Measurements from ENCODE around the gene SYK.

Gene SYK

DNA sequence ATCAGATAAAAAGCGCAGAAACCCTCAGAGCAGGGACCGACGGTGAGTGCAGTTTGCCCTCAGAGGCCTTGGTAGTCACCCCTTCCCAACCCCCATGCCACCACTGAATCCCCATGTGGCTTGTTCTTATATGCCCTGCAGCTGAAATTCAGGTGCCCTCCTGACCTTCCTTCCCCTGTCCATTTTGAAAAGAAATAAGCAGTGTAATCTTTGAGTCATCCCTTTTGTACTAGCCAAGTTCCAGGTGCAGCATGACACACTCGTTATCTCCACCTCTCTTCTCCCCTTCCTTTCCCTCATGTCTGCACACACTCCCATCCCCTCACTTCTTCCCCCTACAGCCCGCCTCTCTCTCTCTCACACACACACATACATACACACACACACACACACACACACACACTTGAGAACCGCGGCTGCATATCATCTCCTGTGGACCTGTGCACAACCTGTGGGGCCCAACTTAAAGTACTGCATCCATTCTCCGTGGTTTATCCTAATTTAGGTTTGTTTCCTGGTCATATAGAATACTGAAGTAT, 53.1 kb downstream of the SYK start:
- DNase-seq: no peak

DNA sequence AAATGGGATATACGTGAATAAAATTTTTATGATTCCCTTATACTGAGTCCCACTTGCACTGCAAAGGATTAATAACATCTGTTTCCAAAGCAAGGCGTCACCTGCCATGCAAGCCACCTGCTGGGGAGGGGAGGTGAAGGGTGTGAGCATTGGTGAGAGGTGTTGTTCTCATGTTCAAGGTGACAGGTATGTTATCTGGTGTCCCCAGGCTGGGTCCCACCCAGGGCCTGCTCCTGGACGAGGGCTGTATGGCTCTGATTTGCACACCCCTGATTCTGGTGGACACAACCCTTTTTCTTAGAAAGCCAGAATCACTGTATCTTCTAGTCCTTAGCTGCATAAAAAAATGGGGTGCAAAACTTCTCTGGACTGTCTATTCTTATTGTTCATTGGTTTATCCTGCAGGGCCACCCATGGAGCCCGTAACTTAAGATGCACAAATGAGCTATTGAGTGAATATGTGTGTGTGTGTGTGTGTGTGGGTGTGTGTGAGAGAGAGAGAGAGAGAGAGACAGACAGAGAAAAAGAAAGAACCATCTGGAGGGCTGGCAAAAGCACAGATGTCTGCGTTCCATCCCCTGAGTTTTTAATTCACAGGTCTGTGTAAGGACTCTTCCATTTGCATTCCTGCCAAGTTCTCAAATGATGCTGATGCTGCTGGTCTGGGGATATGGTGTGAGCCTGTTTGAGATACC, 53.7 kb downstream of the SYK start:
- peak; percentile 80 for DNase-seq

DNA sequence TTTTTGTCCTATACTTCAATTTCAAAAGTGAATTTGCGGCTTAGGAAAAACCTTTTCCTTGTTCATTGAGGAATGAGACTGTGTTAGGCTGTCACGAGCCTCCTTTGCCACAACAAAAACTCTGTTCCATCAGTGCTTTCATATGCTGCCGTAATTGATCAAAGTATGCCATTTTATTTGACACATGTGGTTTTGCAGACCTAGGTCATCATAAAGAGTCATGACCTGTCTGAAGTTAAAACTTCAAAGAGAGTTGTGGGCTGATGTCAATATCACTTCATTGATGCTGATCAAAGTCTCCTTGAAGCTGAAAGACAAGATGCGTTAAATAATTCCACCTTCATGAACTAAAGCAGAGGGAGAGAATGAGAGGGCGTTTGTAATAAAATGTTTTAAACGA, 55.5 kb downstream of the SYK start:
- no peak for DNase-seq

DNA sequence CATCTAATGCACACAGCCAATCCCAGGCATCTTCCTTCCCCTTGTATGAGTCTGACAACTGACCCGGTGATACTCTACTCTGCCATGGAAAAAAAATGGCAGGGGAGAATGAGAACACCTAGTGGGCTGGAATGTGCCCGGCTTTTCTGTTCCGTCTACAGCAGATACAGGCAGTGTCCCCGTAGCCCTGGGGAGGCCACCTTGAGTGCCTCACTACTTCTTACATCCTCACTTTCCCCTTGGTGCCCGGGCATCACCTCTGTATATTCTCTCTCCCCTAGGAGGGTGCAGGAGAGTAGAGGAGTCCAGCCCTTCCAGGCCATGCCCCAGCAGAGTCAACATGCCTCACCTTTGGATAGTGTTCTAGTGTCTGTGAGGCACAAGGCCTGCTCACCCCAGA, 56.2 kb downstream of the SYK start:
- no peak for DNase-seq

DNA sequence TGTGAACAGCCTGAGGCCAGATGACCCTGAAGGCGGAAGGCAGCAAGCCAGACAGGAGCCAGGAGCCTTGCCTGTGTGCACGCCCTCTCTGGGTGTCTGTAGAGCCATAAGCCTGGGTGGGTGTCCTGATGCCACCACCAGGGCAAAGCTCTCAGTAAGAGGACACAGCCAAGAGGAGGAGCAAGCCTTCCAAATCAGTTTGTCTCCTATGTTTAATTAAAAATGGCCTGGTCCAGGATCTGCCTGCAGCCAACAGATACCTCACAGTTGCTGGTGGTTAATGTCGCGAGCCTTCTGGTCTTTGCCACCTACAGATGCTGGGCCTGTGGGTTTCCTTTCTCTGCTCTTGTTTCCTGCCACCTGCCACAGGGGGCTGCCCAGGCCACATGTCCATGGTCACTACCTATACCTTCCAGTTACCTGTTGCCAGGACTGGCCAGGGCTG, 56.9 kb downstream of the SYK start:
- no peak for DNase-seq

DNA sequence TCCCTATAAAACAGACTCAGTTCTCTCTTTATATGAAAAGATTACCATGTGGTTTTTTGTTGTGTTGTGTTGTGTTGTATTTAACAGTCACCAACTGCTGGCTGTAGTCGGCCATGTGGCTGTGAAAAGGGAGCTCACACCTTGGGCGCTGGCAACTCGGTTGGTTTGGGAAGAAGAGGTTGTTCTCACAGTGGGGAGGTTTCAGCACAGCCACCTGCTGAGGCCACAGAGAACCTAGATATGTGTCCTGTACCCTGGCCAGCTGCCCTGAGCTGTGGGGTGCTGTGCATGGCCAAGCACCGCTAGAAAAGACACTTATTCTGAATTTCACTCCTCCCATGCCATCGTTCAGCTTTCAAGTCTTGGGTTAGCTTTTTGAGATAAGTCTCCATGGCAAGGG, 58.8 kb downstream of the SYK start:
- no peak for DNase-seq

DNA sequence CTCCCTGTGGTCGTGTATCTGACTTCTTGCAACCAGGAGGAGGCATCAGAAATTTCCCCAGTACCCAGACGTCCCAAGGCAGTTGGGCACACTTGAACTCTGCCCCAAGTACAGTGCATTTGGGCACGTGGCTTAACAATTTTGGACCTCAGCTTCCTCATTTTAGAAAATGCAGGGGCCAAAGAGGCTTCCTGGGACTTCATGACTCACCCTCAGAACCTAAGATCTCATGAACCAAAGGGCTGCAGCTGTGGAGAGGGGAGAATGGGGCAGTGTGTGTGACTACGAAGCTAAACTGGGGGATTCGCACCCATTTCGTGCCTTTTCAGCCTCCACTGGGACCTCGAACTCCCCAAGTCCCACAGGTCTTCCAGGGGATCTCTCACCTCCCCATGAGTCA, 59.2 kb downstream of the SYK start:
- no peak for DNase-seq

DNA sequence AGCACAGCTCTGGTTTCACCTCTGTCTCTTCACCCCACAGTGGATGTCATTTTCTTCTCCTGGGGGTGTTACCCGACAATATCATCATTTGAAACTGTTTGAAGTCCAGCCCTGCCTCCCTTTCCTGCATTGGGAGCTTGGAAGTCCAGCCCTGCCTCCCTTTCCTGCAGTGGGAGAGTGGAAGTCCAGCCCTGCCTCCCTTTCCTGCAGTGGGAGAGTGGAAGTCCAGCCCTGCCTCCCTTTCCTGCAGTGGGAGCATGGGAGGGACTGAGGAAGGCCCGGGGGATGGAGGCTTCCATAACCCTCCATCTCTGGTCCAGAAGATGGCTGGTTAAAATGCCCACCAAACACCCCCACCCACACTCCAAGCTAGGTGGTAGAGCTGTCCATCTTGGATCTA, 59.8 kb downstream of the SYK start:
- no peak for DNase-seq

DNA sequence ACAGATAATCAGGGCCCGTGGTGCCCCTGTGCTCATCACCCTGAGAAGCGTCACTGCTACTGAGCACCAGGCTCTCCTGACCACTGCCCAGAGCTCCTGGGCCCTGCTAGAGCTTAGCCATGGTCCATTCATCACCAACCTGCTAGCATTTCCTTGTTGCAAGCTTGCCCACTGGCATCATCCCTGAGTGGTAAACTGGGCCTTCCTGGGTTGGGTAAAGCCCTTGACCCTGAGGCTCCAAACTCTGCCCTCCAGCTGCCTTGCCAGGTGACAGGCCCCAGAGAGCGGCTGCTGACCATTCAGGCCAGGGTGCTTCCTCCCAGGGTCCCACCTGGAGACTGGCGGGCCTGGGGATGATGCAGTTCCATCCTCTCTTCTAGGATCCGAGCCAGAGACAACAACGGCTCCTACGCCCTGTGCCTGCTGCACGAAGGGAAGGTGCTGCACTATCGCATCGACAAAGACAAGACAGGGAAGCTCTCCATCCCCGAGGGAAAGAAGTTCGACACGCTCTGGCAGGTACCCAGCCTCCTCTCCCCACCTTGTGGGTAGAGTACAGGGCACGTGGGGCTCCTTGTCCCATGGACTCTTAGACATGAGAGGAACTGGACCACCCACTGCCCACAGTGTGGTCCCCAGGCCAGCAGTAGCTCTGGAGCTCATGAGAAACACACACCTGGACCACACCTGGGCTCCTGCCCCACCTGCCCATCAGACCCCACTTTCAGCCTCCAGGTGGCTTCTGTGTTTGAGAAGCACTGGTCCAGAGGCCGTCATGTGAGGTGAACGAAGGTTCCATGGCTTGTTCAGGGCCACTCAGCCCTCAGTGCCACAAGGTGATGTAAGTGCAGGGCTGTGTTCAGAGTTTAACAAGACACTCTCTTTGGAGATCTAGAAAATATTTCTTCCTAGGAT, 60.5 kb downstream of the SYK start:
- no peak for DNase-seq

DNA sequence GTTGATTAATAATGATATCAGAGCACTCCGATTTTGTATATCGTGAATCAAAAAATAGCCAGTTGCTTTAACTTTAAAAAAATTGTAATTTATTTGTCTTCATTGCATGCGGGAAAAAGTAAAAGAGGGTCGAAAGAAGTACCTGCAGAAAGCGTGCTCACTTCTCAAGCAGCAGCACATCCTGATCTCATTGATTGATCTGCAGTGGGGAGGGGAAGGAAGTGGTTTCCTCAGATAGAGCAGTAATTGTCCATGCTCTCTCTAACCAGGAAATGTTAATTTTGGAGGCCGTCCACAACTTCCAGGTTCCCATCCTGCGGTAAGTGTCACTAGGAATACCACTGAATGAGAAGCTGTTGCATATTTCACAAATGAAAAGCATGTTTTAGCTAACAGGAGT, 63.2 kb downstream of the SYK start:
- no peak for DNase-seq

DNA sequence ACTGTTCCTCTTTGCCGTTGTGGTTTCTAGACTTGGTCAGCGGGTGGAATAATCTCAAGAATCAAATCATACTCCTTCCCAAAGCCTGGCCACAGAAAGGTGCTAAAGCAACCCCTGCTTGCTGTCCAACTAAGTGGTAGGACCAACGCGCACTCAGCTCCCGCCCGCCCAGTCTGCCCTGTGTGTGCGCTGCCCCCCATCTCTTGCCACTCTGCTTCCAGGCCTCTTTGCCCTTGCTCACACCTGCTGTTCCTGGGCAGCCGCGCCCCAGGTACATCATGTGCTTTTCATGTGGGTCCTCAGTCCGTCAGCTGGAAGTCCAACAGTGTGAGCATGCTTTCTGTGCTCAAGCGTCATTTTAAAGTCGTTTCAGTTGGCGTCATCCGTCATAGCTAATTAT, 65.5 kb downstream of the SYK start:
- no peak for DNase-seq

DNA sequence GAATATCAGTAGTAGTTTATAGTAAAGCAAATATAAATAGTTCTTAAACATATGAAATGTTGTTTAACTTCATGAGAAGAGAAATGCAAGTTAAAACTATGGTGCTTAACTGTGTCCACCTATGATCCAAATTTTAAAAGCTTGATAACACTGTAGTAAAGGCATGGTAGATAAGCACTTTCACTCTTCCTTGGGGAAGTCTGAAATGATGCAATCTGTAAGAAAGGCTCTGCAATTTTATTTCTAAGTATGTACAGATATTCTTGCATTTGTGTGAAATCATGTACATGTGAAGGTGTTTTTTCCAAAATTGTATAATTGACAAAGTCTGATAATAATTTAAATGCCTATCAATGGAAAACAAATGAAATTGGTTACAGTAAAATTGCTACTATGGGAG, 66.9 kb downstream of the SYK start:
- DNase-seq: no peak

DNA sequence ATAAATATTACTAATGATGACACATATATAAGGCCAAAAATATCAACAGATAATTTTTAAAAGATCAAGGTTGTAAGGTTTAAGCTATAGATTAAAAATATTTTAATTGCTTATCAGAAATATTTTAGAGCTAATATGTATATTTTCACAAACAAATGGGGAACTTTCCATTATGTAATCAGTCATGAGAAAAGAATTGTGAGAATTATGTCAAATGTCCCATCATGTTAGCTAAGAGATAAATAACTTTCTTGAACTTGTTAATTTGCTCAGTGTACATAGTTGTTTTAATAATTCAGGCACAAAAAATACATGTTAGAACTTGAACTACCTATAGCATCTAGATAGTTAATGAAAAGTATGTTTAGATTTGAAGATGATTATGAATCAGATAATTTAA, 67.7 kb downstream of the SYK start:
- DNase-seq: no peak

DNA sequence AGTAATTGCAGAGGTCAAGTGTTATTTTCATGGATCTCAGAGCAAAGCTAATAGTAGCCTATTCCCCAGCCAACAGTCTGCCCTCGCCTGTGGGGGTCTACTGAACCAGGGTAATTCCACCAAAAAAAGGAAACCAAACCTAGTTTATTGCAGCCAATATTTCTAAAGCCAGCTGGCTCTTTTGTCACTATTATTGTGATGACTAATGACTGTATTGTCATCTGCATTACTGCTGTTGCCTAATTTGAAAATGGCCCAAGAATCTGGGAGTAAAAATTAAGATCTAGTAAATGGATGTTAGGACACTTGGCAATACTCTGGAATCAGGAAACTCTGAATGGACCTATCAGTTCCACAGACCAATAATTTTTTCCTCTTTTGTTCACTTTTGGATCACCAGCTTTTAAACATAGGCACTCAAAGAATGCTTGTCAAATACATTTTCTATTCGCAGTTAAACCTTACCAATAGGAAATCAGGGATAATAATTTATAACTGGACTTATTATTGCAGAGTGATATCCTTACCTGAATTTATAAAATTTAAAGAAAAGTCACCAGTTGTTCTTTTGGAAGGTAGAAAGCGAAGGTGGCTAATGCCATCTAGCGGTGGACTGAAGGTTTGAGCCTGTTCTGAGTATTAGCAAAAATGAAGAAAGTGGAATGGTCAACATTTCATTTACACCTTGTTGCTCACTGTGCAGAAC, 69.2 kb downstream of the SYK start:
- DNase-seq: peak; percentile 28

DNA sequence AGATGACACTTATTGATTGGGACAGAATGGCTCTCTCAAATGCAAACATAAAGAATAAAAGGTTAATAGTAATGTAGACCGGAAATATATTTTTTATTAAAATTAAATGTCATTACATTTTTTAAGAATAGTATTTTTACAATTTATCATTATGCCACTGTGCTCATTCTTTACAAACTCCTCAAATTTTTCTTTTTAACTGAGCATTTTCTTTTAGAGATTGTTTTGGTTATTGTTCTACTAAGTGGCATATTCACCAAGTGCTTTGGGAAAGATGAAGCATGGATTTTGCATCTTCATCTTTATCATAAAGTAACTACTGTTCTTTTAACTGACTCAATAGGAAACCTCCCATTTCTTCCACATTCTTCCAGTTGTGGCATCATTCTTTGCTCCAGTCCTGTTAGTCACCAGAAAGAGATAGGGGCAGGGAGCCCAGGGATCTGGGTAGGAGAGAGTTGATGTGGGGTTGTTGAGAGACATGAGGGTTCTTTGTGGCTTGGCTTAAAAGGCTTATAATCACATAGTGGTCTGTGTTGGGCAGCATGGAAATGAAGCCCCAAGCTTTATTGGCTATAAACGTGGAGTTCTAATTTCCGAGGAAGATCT, 69.8 kb downstream of the SYK start:
- no peak for DNase-seq

DNA sequence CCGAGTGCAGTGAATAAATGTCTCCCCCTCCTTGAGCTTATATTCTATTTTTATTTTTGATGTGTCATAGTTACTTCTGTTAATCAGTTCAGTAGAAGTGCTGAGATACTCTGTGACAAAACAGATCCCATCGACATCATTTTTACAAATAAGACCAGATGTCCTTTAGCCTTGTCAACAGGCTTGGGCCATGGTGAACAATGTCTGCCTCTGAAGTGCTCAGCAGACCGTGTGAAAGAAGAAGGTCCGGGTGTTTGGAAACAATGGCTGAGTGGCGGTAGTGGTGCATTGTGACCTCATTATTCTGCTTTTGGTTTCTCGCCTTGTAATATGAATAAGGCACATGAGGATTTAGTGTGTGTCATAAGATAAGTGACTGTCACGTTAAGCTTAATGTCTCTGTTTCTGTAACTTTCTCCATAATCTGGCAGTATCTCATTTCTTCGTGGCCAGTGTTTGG, 71.2 kb downstream of the SYK start:
- no peak for DNase-seq

DNA sequence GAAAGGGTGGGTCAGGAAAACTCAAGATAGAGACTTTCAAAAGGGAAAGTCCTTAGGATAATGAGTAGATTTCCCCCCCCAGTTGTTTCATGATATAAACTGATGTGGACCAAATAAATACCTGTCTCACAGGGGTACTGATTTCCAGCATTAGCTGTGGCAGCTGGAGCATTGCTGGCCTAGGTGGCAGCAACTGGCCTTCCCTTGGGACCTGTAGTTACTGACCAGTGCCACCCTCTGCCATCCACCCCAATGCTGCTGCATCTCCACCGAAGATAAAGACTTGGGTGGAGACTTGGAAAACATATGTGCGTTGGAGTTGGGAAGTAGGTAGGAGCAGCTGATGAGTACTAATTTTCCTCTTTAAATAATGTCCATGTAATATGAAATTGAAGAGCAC, 71.8 kb downstream of the SYK start:
- DNase-seq: no peak

DNA sequence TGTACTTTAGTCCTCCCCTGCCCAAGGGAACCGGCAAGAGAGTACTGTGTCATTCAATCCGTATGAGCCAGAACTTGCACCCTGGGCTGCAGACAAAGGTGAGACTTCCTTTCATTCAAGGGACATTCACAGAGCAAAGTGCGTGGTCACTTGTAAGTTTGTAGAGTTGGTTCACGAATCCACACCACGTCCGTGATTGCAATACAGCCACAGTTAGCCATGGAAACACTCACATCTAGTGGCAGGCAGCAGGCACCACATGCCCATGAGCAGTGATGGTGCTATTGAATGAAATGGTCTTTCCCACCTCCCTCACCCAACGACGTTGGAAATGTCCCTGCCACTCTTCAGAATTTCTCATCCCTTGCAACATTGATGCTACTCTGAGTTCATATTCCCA, 72.6 kb downstream of the SYK start:
- no peak for DNase-seq

DNA sequence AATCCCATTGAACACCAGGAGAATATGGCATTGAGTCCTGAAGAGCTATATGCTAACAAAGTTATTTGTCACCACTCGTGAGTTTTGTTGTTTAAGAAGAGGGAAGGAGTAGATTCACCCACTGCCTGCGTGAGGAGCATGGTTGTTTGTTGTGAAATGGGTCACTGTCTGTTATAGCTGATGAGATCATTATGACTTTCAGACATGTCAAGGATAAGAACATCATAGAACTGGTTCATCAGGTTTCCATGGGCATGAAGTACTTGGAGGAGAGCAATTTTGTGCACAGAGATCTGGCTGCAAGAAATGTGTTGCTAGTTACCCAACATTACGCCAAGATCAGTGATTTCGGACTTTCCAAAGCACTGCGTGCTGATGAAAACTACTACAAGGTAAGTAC, 76.9 kb downstream of the SYK start:
- DNase-seq: no peak

DNA sequence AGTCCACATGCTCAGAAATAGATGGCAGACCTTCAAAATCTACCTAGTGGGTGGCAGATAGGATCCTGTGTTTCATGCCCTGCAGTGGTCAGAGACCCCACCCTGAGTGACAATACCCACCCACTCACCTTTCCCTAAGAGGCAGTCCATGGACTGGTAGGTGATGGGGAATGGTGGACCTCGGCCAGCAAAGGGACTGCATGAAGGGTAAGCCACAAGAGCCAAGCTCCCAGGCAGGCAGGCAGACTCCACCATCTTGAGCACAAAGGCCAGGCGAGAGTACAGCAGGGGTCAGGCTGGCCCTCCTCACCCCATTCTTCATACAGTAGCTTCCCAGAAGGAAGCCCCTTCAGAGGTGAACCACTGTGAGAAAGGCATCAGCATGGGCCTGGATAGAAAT, 78.4 kb downstream of the SYK start:
- DNase-seq: no peak

DNA sequence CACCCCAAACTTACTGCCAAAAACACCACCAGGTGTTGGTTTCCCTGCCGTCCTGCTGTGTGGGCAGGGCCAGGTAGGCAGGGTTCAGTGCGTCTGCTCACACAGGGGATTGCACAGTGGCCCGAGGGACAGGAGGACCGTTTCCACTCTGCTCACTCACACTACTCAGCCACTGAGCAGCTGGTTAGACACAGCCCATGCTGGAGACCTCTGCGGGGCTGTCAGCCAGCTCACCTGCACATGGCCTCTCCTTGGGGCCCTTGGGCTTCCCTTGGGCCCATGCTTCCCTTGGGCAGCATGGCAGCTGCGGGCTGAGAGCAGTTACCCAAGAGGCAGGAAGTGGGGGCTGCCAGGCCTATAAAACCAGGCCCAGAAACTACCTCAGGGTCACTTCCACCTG, 79.0 kb downstream of the SYK start:
- no peak for DNase-seq

DNA sequence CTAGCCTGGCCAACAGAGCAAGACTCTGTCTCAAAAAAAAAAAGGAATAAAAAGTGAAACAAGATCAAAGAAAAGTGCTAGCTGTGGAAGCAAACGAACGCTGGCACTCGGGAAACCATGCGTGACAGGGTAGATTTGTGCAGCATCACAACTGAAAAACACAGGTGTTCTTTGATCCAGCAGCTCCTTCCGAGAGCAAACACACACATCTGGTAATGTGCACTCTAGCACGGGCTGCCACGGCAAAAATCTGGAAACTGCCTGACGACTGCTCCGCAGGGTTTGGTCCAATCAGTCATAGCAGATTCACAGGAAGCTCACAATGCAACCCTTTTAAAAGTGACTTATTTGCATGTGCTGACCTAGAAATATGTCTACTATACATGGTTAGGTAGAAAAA, 80.0 kb downstream of the SYK start:
- no peak for DNase-seq

DNA sequence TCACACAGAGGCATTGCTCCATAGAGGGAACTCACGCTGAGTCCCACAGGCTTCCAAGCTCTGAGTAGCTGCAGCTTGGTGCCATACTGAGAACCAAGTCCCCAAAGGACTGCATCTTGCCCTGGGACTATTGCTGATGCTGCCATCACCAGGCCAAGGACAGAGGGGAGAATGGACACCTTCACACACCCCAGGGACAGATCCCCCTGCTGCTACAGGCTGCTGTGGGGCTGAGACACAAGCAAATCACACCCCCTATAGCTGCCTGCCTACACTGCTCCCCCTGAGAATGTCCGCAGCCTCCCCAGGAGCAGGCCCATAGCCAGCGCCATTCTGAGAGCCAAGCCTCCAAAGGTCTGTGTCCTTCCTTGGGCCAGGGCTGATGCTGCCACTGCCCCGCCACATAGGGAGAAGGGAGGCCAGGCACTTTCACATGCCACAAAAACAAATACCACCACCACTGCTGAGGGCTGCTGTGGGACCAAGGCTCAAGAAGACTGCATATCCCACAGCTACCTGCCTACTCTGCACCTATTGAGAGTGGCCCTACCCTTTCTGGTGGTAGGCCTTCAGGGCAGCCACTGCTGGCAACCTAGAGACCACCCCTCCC, 81.5 kb downstream of the SYK start:
- DNase-seq: no peak
